NCI-H2171 treated with DMSO at 0.1 percent for 48 hours (cell line): ENCODE measurements around the gene SET.

ENCODE experiments used
- DNase-seq: peaks from one replicate; lab custom pipeline; 2025; lab: John Stamatoyannopoulos, UW

SET gene

GRCh38 chr9:128729766-128730517, 40.9 kb downstream of the SET start:
- DNase-seq = peak; percentile 93

- no peak for DNase-seq
These were observed 42.1 kb downstream of the SET start for GRCh38 chr9:128731093-128731492.

- DNase-seq = no peak
These were observed 42.7 kb downstream of the SET start for GRCh38 chr9:128731691-128732090.

DNA sequence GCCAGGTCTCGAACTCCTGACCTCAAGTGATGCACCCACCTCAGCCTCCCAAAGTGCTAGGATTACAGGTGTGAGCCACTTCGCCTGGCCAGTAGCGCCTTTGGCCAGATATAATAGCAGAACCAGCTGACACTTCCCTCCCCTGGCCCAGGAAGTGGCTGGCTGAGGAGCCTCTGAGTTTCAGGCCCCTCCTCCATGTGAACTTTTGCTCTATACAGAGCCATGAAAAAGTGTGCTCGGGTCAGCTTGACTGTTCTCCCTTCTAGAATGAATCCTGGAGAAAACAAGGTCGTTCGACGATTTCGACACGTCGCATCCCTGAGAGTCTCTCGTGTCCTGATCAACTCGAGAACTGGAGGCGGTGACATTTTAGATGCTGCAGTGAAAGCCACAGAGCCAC, 43.6 kb downstream of the SET start:
- no peak for DNase-seq

- DNase-seq = peak; percentile 60
These were observed 44.2 kb downstream of the SET start for GRCh38 chr9:128733256-128733655.

DNA sequence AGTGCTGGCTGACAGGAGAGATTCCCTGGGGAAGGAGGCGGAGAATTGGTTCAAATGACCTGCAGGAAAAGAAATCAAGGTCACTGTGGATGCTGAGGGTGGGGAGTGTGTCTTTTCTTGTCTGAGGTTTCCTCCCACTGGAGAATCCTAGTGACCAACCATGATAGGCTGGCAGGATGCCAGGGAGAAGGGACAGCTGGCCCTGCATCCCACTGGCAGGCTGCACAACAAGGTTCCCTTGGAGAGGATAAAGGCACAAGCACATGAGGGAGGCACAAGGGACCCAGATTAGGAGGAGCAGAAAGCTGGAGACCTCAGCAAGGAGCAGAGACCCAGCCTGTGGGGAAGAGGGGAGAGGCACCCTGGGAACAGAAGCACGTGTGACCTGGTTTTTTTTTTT, 46.4 kb downstream of the SET start:
- DNase-seq = peak; percentile 50

GRCh38 chr9:128742401-128742800, 53.4 kb downstream of the SET start:
- DNase-seq = no peak

DNA sequence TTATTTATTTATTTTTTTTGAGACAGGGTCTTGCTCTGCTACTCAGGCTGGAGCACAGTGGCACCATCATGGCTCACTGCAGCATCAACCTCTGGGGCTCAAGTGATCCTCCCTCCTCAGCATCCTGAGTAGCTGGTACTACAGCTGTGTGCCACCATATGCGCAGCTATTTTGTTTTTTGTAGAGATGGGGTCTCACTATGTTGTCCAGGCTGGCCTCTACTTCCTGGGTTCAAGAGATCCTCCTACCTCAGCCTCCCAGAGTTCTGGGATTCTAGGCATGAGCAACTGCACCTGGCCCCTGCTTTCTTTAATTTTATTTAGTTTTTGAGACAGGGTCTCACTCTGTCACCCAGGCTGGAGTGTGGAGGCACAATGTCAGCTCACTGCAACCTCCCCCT, 54.4 kb downstream of the SET start:
- DNase-seq = no peak
